Suppressor macrophage (primary cell): ENCODE data around the gene GUCY2C.

Experiments
- DNase-seq, 4 experiments: peaks; one replicate each; pipeline ENCODE4 v3.0.0-alpha.2; 2020 to 2022

The GUCY2C gene

DNA sequence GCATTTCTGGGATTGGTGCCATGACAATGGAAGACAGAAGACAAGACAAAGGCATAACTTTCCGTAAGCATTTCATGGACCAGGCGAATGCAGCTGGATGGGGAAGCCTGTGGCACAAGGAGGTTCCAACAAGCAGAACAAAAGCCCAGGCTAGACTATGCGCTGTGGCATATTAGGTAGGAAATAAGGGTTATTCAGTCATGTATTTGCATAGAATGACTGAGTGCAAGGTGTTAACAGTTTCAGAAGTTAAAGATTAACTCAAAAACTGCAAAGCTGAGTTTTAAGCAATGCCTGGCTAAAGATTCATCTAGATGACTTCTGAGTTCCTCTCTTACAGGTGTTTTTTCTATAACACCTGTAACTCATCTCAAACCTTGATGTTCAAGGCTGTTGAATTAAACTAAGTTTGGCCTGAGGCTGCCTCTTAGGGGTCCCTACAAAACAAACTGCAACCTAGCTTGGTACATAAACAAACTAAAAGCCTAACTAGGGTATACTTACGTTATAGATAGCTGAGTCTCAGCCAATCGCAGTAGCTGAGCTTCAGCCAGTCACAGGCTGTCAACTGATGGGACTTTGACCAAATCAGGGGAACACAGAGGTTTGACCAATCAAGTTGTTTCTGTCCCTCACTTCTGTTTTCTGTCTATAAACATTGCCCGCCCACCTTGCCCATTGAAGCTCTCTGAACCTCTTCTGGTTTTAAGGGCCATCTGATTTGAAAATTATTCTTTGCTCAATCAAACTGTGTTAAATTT lies 76.5 kb downstream of the GUCY2C start:
- no peak for DNase-seq

DNA sequence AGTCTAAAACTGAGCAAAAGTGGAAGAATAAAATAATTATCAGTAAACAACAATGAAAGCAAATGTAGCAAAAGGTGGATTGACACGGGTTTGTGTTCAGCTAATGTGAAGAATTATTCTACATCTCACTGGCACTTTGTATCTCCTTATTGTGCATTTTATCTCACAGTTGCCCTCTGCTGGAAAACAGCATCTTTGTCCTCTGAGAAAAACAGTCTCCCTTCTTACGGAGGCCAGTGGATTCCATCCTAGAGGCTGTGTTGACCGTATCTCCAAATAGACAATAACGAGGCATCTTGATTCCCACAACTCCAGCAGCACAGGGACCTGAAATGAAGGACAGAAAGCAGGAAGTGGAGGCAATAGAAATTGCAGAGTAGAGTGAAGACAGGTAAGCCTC lies 77.4 kb downstream of the GUCY2C start:
- DNase-seq: peak; percentile 27 to 60 (median 45)

DNA sequence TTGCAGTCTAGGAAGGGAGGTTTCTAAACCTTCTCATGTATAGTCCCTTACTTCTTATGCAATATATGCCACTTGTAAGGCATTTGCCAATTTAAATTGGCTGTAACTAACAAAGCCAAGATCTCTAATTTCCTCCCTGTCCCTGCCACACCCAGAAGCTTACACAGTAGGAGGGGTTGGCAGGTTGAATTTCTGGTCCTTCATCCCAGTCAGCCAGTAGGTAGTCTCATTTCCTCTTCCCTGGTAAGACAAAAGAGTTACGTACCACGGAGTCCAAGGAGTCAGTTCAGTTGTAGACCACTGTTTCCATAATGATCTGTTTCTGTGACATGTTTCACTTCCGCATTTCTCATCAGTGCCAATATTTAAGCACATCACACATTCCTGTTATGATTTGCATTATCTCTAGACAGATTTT lies 81.7 kb downstream of the GUCY2C start:
- DNase-seq: peak; percentile 49 to 83 (median 63)

DNA sequence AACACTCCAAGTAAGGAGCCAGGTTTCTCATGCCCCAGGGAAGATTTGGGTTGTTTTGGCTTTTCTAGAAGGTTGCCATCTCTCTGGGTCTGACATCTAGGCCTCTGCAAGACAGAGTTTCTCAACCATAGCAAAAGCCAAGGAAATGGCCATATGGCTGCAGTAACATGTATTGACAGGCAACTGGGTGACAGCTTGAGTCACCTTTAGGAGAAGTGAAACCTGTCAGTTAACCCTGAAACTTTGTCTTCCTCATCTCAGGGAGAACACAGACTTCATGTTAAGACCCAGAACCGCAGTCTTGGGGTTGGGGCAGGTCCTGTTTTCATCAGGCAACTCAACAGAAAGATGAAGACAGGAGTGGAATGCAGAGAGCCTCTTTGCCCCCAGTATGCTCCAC lies 82.7 kb downstream of the GUCY2C start:
- peak; percentile 42 to 74 (median 56) for DNase-seq

DNA sequence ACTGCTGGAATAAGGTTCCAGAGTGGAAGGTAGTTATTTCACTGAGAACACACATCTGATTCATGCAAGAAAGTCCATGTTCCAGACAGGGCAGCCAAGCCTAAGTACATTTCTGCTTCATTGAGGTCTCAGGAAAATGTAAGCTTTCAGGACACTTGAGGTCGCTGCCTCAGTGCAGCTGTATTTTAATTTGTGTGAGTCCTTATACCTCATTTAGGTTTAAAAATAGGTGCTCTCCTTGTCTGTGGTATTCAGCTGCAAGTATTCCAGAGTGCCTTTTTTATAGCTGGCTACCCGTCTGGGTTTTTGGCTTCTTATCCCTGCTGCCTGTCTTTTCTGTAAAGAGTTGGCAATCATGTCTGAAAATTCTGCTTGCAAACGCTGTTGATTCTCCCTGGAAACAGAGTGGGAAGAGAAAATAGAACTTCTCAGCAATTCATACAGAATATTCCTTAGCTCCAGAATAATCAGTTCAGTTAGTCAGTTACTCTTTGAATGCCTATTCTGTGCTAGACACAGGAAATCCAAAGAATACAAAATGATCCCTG lies 83.4 kb downstream of the GUCY2C start:
- no peak for DNase-seq

DNA sequence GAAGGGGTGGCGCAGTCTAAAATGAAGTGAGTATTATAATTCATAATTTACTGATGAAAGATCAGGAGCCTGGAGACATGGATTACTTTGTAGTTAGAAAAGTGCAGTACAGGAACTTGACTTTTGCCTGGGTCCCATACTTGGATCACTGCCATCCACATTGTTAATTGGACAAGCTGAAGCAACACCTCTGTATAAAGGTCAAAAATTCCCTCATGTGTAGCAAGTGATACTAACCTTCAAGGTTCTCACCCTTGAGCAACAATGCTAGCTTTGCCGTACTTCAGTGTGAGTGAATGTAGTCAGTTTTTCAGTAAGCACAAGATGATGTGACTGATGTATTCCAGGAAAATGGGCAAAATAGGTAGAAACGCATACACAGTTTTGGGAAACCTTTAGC lies 84.1 kb downstream of the GUCY2C start:
- no peak for DNase-seq

DNA sequence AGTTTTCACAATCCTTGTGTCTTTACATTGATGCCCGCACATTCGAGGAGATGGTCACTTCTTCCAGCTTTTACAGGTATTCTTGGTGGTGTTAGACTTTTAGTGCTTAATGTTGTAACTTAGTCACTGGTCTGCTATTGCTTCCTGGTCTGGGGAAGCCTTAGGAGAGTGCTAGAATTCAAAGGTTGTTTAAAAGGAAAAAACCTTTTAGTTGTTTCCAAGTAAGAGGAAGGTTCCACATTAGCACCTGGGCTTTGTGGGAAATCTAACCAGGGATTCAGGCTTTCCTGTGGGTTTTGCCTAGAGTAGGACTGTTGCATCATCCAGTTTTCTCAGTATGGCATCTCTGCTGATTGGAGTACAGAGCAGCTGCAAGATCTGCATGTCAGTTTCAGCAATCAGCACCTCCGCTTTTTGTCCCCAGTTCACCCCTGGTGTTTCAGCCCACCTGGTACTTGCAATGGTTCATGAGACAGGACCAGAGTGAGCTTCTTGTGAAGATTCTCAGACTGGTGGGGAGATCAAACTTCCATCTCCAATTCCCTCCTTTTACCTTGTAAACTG lies 84.7 kb downstream of the GUCY2C start:
- no peak for DNase-seq

DNA sequence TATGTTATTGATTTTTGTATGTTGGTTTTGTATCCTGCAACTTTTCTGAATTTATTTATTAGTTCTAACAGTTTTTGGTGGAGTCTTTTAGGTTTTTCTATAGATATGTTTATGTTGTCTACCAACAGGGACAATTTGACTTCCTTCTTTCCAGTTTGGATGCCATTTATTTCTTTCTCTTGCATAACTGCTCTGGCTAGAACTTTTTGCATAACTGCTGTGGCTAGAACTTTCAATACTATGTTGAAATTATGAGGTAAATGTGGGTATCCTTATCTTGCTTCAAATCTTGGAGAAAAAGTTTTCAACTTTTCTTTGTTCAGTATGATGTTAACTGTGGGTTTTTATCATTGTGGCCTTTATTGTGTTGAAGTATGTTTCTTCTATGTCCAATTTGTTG lies 88.8 kb downstream of the GUCY2C start:
- peak in 2 of 4 experiments; percentile 44 to 61 for DNase-seq

DNA sequence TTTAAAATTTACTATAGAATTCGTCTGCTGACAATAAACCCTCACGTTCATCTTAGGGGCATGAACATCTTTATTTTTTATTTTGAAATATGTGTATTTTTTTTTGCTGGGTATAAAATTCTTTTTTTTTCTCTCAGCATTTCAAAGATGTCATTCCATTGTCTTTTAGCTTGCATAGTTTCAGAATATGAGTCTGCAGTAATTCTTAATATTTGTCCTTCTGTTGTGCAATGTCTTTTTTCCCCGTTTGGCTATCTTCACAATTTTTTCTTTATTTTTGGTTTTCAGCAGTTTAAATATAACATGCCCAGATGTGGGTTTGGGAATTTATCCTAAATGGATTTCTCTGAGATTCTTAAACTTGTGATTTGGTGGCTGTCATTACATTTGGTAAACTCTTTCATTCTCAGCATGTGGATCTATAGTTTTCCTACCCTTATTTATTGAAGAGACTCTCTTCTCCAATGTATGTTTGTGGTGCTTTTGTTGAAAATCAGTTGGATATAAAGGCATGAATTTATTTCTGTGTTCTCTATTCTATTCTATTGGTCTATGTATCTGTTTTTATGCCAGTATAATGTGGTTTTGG lies 90.9 kb downstream of the GUCY2C start:
- DNase-seq: peak in 2 of 4 experiments; percentile 42 to 45

DNA sequence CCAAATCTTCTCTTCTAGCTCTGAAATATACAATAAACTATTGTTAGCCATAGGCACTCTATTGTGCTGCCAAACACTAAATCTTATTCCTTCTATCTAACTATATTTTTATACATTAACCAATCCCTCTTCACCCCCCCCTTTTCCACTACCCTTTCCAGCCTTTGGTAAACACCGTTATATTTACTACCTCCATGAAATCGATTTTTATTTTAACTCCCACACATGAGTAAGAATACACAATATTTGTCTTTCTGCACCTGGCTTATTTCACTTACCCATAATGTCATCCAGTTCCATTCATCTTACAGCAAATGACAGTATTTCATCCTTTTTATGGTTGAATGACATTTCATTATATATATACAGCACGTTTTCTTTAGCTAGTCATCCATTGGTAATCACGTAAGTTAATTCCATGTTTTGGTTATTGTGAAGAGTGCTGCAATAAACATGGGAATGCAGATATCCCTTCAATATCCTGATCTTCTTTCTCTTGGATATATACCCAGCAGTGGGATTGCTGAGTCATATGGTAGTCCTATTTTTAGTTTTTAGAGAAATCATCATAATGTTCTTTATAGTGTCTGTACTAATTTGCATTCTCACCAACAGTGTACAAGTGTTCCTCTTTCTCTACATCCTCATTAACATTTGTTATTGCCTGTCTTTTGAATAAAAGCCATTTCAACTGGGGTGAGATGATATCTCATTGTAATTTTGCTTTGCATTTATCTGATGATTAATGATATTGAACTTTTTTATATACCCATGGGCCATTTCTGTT lies 94.5 kb downstream of the GUCY2C start:
- peak in 2 of 4 experiments; percentile 11 to 28 for DNase-seq

DNA sequence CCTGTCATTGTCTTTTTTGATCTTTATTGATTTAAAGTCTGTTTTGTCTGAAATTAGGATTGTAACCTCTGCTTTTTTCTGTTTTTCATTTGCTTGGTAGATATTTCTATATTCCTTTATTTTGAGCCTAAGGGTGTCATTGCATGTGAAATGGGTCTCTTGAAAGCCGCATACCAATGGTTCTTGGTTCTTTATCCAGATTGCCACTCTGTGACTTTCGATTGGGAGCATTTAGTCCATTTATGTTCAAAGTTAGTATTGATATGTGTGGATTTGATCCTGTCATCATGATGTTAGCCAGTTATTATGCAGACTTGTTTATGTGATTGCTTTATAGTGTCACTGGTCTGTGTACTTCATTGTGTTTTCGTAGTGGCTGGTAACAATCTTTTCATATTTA lies 98.9 kb downstream of the GUCY2C start:
- DNase-seq: no peak

DNA sequence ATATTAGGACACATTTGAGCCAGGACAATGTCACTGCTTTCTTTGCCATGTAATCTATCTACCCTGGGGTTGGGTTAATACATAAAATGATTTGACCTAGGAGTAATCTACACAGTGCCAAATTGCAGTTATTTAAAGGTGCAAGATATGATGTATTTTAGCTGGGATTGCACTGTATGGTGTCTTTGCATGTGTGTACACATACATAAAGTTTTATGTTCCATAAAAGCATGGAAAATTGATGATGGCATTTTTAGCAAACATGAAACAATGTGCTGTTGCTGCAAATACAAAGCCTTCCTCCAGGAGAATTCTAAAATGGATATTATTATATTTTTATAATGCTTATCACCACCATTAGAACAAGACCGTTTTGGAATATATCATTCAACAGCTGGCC lies 104.7 kb downstream of the GUCY2C start:
- DNase-seq: no peak

DNA sequence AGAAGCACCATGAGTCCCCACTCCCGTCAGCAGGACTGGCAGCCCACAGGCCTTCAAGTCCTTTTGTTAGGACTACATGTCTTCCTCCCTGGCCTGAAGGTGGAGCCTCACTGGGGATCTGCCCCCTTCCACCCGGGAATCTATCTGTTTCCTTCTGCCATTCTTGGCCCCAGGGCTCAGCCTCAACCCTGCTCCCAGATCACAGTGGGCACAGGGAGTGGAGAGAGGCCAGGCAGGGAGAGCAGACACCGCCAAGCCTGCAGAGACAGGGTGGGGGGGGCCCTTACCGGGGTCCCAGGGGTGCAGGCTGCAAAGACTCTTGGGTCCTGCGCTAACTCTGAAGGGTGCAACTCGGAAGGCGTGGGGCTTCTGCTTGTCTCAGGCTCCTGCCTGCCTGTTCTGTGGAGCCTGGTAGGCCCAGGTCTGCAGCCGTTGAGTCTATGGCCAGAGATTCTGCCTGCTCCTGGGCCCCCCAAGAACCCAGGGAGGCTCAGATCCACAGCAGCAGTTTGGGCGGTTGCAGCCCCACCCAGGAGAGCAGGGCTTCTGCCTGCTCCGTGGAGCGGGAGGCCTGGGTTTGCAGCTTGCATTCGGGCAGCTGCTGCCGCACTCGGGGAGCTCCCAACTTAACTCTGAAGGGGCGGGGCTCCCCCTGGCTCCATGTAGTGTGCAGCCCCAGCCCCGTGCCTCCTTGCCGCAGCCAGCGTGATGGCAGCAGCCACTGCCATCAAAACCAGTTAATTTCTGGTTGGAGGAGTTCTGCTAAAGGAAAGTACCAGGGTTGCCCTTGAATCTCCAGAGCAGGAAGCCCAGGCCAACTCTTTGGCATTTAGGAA lies 107.0 kb downstream of the GUCY2C start:
- no peak for DNase-seq

DNA sequence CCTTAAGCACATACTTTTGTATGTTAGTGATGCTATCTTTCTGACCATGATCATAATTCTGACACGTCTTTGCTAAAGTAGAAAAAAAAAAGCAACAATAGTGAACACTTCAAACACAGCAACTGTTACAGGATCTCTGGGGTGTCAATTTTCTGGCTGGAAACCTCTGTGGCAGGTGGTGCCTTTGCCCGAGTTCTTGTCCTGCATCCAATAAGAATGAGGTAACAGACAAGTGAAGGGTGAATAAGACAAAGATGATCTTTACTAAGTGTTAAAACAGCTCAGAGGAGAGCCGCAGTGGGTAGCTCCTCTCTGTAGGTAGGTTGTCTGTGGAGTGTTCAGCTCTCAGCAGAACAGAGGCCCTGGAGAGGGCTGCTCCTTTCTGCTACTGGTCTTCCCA lies 107.8 kb downstream of the GUCY2C start:
- no peak for DNase-seq

DNA sequence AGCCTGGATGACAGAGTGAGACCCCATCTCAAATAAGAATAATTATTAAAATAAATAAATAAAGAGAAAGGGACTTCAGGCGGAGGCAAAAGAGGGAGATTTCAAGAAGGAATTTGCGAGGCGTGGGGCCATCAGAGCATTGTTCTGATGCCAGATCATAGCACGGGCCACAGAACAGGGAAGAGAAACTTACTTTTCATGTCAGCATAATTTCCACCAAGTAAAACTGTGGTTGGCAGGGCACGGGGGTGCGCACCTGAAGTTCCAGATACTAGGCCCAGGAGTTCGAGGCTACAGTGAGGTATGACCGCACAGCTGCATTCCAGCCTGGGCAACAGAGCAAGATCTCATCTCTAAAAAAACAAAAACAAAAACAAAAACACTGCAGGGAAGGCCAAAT lies 117.8 kb downstream of the GUCY2C start:
- peak in 1 of 4 experiments; percentile 25 for DNase-seq

DNA sequence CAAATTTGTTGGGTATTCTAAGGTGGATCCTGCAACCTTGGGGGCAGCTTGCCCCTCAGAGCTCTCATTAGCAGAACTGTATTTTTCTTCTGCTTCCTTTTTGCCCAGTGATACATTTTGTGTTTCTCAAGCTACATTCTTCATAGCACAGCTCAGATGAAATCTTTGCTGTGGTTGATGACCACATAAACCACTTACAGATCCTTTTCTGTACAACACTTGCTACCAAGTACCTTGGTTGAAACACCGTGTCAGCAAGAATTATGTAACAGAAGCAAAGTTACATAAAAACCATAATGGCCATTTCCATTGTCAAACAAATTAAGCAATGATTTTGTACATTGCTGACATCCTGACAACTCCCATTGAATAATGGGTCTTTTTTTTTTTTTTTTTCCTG lies 119.1 kb downstream of the GUCY2C start:
- peak in 3 of 4 experiments; percentile 36 to 61 (median 53) for DNase-seq

DNA sequence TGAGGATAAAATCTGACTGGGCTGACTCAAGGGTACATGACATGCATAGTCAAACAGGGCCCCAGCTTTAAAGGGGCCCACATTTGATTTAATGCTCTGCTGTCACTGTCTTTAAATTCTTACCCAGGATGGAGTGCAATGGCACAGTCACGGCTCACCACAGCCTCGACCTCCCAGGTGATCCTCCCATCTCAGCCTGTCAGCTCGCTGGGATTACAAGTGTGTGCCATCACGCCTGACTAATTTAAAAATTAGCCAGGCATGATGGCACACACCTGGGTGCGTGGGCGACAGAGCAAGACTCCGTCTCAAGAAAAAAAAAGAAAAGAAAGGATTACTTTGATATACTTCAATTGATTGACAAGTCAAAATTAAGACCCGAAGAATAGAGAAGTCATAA lies 119.5 kb downstream of the GUCY2C start:
- DNase-seq: no peak

DNA sequence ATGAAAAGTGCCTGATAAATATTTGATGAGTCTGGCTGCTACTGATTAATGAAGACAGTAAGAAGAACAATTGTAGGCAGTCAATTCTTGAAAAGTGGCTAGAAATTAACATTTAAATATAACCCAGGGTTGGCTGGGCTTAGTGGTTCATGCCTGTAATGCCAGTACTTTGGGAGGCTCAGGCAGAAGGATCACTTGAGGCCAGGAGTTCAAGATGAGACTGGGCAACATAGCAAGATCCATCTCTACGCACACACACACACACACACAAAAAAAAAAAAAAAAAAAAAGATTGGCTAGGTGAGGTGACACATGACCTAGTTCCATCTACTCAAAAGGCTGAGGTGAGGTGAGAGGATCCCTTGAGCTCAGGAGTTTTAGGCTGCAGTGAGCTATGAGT lies 120.8 kb downstream of the GUCY2C start:
- DNase-seq: no peak

DNA sequence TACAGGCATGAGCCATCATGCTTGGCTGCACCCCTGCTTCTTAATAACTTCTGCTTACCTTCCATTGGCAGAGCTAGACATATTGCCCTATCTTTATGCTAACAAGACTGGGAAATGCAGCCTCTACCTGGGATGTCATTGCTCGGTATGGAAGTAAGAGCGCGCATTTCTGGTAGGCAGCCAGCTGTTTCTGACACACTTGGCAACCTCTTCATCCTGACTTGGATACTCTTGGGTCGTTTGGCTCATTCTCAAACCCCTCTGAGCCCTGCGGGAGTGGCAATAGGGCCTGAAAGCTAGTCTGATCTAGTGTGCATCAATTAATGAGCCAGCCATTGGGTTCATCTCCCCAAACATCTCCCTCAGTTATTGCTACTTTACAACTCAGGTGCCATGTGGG lies 123.3 kb downstream of the GUCY2C start:
- DNase-seq: no peak

DNA sequence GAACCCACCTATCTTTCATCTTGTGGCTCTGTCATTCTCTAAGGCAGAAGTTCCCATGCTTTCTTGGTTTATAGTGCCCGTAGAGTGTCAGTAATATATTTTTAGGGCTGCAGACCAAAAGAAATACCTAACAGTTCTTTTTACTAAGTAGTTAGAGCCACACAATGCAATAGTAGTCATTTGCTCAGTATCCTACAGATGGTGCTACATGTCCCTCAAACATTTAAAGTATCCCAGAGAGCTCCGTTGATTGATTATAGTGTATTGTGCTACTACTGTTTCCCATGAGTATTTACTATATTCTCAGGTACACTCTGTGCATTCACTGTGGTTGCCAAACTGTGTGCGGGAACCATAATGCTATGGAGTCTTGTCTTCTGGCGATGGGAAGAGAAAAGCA lies 124.0 kb downstream of the GUCY2C start:
- no peak for DNase-seq

DNA sequence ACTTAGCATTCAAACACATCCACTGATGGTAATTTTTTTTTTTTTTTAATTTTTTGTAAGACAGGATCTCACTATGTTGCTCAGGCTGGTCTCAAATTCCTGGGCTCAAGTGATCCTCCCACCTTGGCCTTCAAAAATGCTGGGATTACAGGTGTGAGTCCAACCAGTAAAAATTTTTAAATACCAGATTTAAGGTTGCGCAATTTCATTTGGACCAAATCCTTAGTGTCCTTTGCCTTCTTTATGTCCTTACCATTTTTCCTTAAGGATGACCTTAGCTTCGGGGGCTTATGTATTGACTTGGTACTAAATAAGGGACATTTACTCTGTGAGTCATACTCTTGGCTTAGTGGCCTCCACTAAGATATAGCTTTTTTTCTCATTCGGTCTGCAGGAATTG lies 124.6 kb downstream of the GUCY2C start:
- DNase-seq: no peak

DNA sequence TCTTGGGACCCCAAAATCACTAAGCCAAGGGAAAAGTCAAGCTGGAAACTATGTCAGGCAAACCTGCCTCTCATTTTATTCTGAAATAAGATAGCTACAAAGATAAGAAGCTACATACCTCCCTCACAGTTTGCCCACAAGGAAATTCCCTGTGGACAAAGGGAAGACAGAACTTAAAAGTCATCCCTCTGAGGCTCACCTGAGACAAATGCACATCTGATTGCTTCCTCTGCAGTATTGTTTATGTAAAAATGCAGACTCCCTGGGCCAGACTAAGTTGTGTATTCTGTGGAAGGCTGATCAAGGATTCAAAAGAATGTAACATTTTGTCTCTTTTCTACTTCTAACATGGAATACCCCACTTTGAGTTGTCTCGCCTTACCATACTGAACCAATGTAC lies 126.2 kb downstream of the GUCY2C start:
- no peak for DNase-seq
